DMS114 treated with DMSO at 0.1 percent for 48 hours (cell line): Measurements from ENCODE around the gene APPL2.
"Not testable (repeated sequence)": the region's sequence is repeated elsewhere in the genome, so short reads cannot be mapped to it uniquely, and the experiment has no call there.

Experiments used
- DNase-seq: peaks from one replicate; lab custom pipeline; 2025; ENCODE audit not compliant: unreplicated experiment; lab: John Stamatoyannopoulos, UW

The APPL2 gene

DNA sequence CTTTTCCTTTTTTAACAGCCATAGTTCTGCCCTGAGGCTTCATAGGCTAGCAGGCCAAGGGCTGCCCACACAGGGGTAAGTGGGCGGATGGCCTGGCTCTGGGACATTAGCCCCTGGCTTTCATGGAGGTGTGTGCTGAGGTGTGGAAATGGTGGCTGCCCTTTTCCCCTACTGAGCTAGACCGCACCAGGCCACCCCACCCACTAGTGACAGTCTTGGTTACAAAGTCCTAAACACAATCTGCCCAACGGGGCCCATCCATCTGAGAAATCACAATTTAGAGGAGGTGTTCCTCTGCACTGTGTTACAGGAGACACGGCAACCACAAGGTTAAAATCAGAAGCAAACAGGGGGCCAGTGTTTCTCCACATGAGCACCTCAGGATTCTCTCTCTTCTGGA, 35.6 kb downstream of the APPL2 start:
- DNase-seq = no peak

DNA sequence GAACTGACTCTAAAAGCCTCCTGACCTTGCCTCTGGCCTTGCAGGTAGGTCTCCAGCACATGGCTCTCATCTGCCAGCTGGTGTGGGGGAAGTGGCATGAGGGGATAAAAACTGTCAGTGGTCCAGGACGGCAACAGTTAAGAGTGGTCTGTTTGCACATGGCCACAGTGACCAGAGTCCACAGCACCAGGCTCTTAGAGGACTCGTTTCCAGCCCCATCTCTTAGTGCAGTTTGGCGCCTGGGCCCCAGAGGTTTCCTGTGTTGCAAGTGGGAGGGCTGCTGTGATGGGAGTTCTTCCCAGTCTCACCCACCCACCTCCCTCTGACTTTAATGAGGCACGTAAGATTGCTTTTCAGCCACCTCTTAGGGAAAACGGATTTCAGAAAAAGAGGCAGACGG, 37.0 kb downstream of the APPL2 start:
- DNase-seq = no peak

- no peak for DNase-seq
These were observed 39.9 kb downstream of the APPL2 start for GRCh38 chr12:105196090-105196489.

DNA sequence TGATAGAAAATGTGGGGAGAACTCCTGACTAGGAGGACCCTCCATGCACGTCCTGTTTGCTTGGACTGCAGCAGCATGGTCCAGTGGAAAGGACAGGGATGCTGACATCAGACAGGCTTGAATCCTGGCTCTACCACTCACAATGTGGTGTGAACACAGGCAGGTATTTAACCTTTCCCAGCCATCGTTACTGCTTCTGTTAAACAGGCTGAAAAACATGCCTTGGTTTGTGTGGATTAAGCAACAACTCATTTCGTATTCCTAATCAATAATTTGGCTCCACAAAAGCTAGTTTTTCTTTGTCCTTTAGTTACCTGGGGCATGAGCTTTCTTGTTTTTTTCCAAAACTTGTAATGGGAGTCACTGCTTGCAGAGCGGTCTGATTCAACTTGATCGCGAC, 41.0 kb downstream of the APPL2 start:
- no peak for DNase-seq

GRCh38 chr12:105192624-105193225, 43.2 kb downstream of the APPL2 start:
- DNase-seq = no peak

DNA sequence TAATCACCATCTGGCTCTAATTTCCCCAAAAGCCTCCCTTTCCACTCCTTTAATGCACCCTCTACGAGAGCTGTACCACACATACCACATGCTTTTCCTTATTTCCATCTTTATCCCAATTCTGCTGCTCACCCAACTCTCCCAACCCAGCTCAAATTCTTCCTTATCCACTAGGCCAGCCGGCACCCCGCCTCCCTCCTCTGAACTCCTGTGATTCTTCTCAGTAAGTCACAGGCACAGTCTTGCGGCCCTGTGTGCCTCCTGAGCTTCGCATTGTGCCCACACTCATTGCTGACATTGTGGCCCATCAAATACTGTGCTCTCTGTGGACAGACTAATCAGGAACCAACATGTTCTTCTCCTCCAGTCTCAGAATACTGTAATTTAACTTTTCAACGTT, 45.4 kb downstream of the APPL2 start:
- DNase-seq = no peak

DNA sequence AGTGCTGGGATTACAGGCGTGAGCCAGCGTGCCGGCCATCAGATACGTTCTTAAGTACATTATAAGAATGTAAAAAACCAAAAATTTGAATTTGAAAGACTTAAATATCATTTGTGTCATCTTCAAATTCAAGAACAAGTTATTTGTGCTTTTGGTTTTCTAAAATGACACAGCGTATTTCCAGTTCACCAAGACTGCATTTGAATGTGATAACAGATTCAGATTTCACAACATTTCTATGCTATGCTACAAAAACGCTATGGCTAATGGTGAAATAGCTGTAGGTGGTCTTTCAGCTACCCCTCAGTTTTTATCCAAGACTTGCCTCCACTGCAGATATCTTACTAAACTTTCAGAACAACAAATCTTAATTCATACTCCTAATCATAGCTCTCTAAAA, 46.7 kb downstream of the APPL2 start:
- no peak for DNase-seq

- not testable (repeated sequence) for DNase-seq
These were observed 52.0 kb downstream of the APPL2 start for GRCh38 chr12:105183976-105184375.

- not testable (repeated sequence) for DNase-seq
These were observed 52.6 kb downstream of the APPL2 start for GRCh38 chr12:105183406-105183805.

- DNase-seq = not testable (repeated sequence)
These were observed 56.9 kb downstream of the APPL2 start for GRCh38 chr12:105179114-105179513.

DNA sequence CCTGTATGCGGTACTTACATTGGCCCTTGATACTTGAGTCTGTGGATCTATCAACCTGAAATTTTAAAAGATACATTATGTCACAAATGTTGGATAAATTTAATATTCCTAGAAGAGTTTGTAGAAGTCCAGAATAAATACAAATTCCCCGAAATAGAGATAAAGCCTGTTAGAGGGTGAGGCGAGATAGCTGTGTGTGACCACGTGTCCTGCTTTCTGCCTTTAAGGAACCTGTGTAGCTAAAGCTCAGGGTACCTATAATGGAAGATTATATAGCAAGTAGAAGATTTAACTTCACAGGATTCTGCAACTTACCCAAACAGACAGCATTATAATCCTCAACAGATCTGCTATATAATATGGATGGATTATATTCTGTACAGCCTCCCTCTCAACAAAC, 58.8 kb downstream of the APPL2 start:
- no peak for DNase-seq

GRCh38 chr12:105175397-105175990, 60.5 kb downstream of the APPL2 start:
- no peak for DNase-seq

- DNase-seq = no peak
These were observed 64.1 kb downstream of the APPL2 start for GRCh38 chr12:105171691-105172436.

- DNase-seq = no peak
These were observed 65.8 kb downstream of the APPL2 start for GRCh38 chr12:105170139-105170538.

GRCh38 chr12:105168006-105168405, 68.0 kb downstream of the APPL2 start:
- no peak for DNase-seq

DNA sequence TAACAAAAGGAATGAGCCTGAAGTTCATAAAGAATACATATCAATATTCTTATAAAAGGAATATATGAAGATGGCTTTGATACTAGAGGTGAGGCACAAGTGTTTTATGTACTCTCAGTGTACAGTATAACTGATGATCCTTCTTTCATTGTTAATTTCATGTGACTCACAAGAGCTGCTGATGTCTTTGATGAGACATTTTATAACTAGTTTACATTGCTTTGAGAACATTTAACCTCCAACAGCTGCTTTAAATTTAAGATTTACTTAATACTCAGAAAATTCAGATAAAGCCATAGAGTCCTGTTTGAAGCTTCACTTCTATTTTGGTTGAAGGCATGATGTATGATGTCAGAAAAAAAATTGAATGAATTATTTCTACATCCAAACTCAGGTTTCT, 68.6 kb downstream of the APPL2 start:
- DNase-seq = no peak

- no peak for DNase-seq
These were observed 69.2 kb downstream of the APPL2 start for GRCh38 chr12:105166736-105167135.

- DNase-seq = no peak
These were observed 71.9 kb downstream of the APPL2 start for GRCh38 chr12:105164068-105164467.

DNA sequence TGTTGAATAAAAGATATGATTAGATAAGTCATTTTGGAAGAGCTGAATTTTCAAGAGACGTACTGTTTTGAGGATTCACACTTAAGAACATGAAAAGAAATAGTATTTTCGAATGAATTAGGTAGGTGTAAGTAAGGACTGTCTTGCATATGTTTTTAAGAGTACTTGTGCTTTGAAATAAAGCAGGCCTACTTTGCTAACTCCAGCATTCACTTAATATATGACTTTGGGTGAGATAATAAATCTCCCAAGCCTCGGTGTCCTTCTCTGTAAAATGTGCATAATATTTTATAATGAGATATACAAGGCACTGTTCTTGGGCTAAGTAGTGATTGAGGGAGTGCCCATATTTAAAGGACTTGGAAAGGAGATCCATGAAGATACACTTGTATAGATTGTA, 73.8 kb downstream of the APPL2 start:
- no peak for DNase-seq

DNA sequence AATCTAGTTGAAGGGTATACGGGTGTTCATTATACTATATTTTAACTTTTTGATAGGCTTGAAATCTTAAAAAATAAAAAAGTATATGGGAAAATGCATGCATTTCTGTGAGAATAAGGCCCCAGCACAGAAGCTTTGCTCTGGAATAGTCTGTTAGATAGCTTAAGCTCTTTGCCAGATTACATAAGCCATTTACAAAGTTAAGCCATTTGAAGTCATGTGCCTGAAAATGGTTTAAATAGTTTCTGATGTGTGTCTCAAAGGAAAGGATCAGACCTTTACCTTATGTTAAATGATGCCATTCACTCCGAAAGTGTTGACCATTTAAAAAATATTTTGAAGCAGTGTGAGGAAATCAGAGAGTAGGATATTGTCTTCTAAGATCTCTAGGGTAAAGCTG, 77.1 kb downstream of the APPL2 start:
- no peak for DNase-seq

DNA sequence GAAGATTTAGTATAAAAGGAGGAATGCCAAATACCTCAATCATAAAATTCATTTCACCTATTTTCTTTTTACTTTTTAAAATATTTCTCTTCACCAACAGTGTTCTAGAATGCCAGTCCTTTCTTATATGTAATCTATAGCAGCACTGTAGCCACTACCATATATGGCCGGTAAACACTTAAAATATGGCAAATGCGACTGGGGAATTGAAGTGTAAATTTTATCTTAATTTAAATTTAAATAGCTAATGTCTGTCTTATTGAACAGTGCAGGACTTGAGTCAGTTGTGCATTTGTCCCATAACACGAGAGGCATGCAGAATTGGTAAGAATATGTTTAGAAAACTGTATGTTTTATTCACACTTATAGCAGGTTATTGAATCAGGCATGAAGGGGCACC, 78.4 kb downstream of the APPL2 start:
- DNase-seq = no peak

DNA sequence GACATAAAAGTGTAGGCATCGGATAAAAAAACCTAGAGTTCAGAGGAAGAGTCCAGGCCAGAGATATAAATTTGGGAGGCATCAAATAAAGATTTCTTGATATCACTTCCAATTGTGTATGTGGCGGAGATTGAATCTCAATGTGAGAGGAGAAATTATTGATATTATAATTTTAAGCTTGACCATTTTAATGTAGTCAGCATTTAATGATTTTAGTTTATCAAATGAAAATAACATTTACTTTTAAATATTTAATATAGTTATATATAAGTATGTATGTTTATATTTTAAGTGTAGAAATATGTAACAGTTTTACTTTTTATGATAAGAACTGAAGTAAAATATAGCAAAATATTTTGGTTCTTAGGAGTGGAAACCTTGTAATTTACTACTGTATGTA, 79.7 kb downstream of the APPL2 start:
- no peak for DNase-seq

DNA sequence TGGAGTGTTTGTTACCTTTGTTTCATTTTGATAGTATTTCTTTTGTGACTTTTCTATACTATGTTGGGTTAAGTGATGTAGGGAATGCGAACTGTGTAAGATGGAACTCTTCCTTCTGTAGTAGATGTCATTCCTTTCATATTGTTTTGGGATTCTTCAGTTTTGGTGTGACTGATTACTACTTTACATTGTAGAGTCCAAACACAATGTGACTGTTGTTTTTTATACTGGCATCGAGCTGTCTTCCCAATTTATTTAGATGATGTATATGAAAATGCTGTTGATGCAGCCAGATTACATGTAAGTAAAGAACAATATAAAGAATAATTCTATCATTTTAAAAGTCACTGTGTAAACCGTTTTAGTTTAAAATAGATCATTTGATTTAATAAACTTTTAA, 93.7 kb downstream of the APPL2 start:
- no peak for DNase-seq
